B cell (primary cell): ENCODE measurements around the gene MSS51. TPM values are rescaled to one million over a fixed set of nuclear protein-coding genes. Genes with fewer than 3 reads are reported as not detected.

Experiments
- polyA plus RNA-seq: library from polyadenylated mRNA; depleted of rRNA; stranded (reverse); fragments of >200 nt; gene quantifications from 2 replicates; pipeline ENCODE4 v1.2.3, GENCODE V29; 2012
- total RNA-seq, 2 donors: library from RNA; stranded (reverse); fragments of 120-200 nt in 1 of 2; gene quantifications; 1 replicate in 1 of 2; 2 replicates in 1 of 2; pipeline versions ENCODE4 v1.2.3 to v1.2.4, GENCODE V29; 2013 to 2022

The MSS51 gene
- total and polyA plus RNA-seq, 2 donors (not counting 1 experiment from before 2014, with no cell fraction given): 4.7 to 6.4 TPM

Other genes starting within 250 kb of the MSS51 start
- 25.6 and 28.2 TPM in 2 replicates for gene DNAJC9, start 186.3 kb downstream of the MSS51 start, total RNA-seq
- 11.8 and 15.8 TPM in 2 replicates for gene DNAJC9, start 186.3 kb downstream of the MSS51 start, polyA plus RNA-seq
- gene MRPS16, start 180.9 kb downstream of the MSS51 start, total RNA-seq: 47.9 and 49.6 TPM in 2 replicates
- gene MRPS16, start 180.9 kb downstream of the MSS51 start, polyA plus RNA-seq: 22.5 and 27.7 TPM in 2 replicates
- 2.9 and 3.6 TPM in 2 replicates for gene CFAP70, start 74.7 kb downstream of the MSS51 start, total RNA-seq
- gene CFAP70, start 74.7 kb downstream of the MSS51 start, polyA plus RNA-seq: 1.6 and 2.5 TPM in 2 replicates
- 86.7 and 90.0 TPM in 2 replicates for gene ANXA7, start 19.5 kb downstream of the MSS51 start, total RNA-seq
- 39.7 and 43.4 TPM in 2 replicates for gene ANXA7, start 19.5 kb downstream of the MSS51 start, polyA plus RNA-seq
- gene PPP3CB, start 62.5 kb upstream of the MSS51 start, total RNA-seq: 51.2 and 52.8 TPM in 2 replicates
- gene PPP3CB, start 62.5 kb upstream of the MSS51 start, polyA plus RNA-seq: 15.9 and 32.2 TPM in 2 replicates
- gene USP54, start 157.8 kb upstream of the MSS51 start, total RNA-seq: 12.9 and 14.3 TPM in 2 replicates
- 2.3 and 2.8 TPM in 2 replicates for gene USP54, start 157.8 kb upstream of the MSS51 start, polyA plus RNA-seq
- gene MYOZ1, start 207.9 kb upstream of the MSS51 start, total RNA-seq: not detected in 2 replicates
- gene MYOZ1, start 207.9 kb upstream of the MSS51 start, polyA plus RNA-seq: not detected in 2 replicates
- 0.07 TPM in 1 of 2 replicates, not detected in the other for gene SYNPO2L, start 222.5 kb upstream of the MSS51 start, total RNA-seq
- gene SYNPO2L, start 222.5 kb upstream of the MSS51 start, polyA plus RNA-seq: 0.03 TPM in 1 of 2 replicates, not detected in the other